ENCODE measurements around the gene PRR22.

Gene PRR22

GRCh38 chr19:5784581-5785147, at the start of gene PRR22:
Gene PRR22 (minus strand): TSS chr19:5784746. CDS start chr19:5784660, 86 bp downstream.
- DNase-seq, result no peak

GRCh38 chr19:5832527-5833216, 48.1 kb upstream of the PRR22 start:
- DNase-seq, result no peak

- DNase-seq, result no peak
Measured at GRCh38 chr19:5832061-5832460, 47.5 kb upstream of the PRR22 start.

- no peak for DNase-seq
Measured at GRCh38 chr19:5831159-5831558, 46.6 kb upstream of the PRR22 start.

- DNase-seq, result no peak
Measured at GRCh38 chr19:5829567-5830310, 45.2 kb upstream of the PRR22 start.

GRCh38 chr19:5828661-5829566, 44.4 kb upstream of the PRR22 start:
- no peak for DNase-seq

GRCh38 chr19:5827891-5828660, 43.5 kb upstream of the PRR22 start:
- peak; percentile 95 for DNase-seq

- DNase-seq, result no peak
Measured at GRCh38 chr19:5827342-5827890, 42.9 kb upstream of the PRR22 start.

GRCh38 chr19:5826531-5827341, 42.2 kb upstream of the PRR22 start:
- DNase-seq, result peak; percentile 31 to 58 (median 41)

GRCh38 chr19:5825178-5825577, 40.6 kb upstream of the PRR22 start:
- DNase-seq, result no peak

- no peak for DNase-seq
Measured at GRCh38 chr19:5824751-5825150, 40.2 kb upstream of the PRR22 start.

GRCh38 chr19:5823579-5824281, 39.2 kb upstream of the PRR22 start:
- DNase-seq, result no peak

- no peak for DNase-seq
Measured at GRCh38 chr19:5822181-5822844, 37.8 kb upstream of the PRR22 start.

GRCh38 chr19:5821521-5822180, 37.1 kb upstream of the PRR22 start:
- no peak for DNase-seq

- no peak for DNase-seq
Measured at GRCh38 chr19:5820785-5821184, 36.2 kb upstream of the PRR22 start.

GRCh38 chr19:5818594-5818993, 34.0 kb upstream of the PRR22 start:
- DNase-seq, result no peak

GRCh38 chr19:5817218-5817617, 32.7 kb upstream of the PRR22 start:
- DNase-seq, result no peak

GRCh38 chr19:5814852-5815246, 30.3 kb upstream of the PRR22 start:
- DNase-seq, result no peak

Data from suppressor macrophage treated with lipopolysaccharide for 1 hour (primary cell).